Testis (tissue), 2 donors: ENCODE results near the gene WDR75.

ENCODE experiments used
- POLR2A ChIP-seq: fragments of 450-650 bp; IDR thresholded peaks from one replicate; pipeline ENCODE4 v1.6.1; 2017; ENCODE audit warnings: antibody characterized with exemption, mild to moderate bottlenecking, moderate library complexity
- TF ChIP-seq, protein P1 (sequence below), 3 experiments: fragments of 450-650 bp in 2 of 3; fragments of 200-600 bp in 1 of 3; sonication (generic) in 1 of 3; IDR thresholded peaks; one replicate each; pipeline ENCODE4 v1.5.1; 2016 to 2019; ENCODE audit warnings: antibody characterized with exemption in 3 of 3, mild to moderate bottlenecking in 2 of 3, moderate library complexity in 1 of 3

DNA sequence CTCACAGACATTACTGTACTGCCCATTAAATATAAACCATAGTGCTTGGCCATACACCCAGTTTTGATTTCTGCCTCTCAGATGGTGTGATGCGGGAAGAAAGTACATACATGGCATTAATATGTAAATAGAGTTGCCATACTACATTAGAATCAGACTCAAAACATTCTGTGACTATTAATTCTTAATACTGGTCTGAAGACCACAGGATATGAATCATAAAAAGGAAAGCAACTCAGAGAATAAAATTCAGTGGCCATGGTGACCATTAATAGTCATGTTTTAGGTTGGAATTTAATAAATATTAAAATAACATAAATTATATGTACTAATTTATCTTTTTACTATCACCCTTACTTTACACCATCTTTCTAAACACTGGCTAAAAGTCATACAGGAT lies 33.0 kb upstream of the WDR75 start:
- TF ChIP-seq, protein P1, sequence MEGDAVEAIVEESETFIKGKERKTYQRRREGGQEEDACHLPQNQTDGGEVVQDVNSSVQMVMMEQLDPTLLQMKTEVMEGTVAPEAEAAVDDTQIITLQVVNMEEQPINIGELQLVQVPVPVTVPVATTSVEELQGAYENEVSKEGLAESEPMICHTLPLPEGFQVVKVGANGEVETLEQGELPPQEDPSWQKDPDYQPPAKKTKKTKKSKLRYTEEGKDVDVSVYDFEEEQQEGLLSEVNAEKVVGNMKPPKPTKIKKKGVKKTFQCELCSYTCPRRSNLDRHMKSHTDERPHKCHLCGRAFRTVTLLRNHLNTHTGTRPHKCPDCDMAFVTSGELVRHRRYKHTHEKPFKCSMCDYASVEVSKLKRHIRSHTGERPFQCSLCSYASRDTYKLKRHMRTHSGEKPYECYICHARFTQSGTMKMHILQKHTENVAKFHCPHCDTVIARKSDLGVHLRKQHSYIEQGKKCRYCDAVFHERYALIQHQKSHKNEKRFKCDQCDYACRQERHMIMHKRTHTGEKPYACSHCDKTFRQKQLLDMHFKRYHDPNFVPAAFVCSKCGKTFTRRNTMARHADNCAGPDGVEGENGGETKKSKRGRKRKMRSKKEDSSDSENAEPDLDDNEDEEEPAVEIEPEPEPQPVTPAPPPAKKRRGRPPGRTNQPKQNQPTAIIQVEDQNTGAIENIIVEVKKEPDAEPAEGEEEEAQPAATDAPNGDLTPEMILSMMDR (IDR thresholded peaks at IDR 0.05), result no peak
- no peak for TF ChIP-seq POLR2A
